Gastrocnemius medialis (tissue), 4 donors: ENCODE measurements around the gene LRRC28.

Experiments
- POLR2A ChIP-seq, 2 donors: fragments of 450-650 bp; IDR thresholded peaks; one replicate each; pipeline ENCODE4 v1.6.1; 2017; ENCODE audit warnings: antibody characterized with exemption in 2 of 2, mild to moderate bottlenecking in 2 of 2, moderate library complexity in 2 of 2
- TF ChIP-seq, protein P1 (sequence below), 5 experiments: fragments of 450-650 bp in 3 of 5; fragments of 200-600 bp in 2 of 5; sonication (generic) in 2 of 5; IDR thresholded peaks in 4 of 5; conservative IDR thresholded peaks in 1 of 5; 1 replicate in 4 of 5; 2 replicates in 1 of 5; pipeline ENCODE4 v1.5.1; 2016 to 2019; ENCODE audit warnings: antibody characterized with exemption in 5 of 5, mild to moderate bottlenecking in 3 of 5, moderate library complexity in 3 of 5

- TF ChIP-seq, protein P1, sequence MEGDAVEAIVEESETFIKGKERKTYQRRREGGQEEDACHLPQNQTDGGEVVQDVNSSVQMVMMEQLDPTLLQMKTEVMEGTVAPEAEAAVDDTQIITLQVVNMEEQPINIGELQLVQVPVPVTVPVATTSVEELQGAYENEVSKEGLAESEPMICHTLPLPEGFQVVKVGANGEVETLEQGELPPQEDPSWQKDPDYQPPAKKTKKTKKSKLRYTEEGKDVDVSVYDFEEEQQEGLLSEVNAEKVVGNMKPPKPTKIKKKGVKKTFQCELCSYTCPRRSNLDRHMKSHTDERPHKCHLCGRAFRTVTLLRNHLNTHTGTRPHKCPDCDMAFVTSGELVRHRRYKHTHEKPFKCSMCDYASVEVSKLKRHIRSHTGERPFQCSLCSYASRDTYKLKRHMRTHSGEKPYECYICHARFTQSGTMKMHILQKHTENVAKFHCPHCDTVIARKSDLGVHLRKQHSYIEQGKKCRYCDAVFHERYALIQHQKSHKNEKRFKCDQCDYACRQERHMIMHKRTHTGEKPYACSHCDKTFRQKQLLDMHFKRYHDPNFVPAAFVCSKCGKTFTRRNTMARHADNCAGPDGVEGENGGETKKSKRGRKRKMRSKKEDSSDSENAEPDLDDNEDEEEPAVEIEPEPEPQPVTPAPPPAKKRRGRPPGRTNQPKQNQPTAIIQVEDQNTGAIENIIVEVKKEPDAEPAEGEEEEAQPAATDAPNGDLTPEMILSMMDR (IDR thresholded peaks at IDR 0.05 in 4 of 5, conservative IDR thresholded peaks at IDR 0.05 in 1 of 5), result no peak
- TF ChIP-seq POLR2A (IDR thresholded peaks at IDR 0.05), result no peak
Measured at GRCh38 chr15:99433757-99434450, 182.6 kb downstream of the LRRC28 start.
